HepG2 (cell line): ENCODE results near the gene ZC3H18. TPM values are rescaled to one million over a fixed set of nuclear protein-coding genes. Genes with fewer than 3 reads are reported as not detected.

Experiments used
- ATAC-seq: fragments of 200-7000 bp; cut with Tn5 transposase; 3 replicates; pipeline ENCODE4 v1.9.1; 2020; ENCODE audit warnings: mild to moderate bottlenecking, moderate library complexity
- BruUV-seq: library from RNA; stranded (reverse); fragments of 400-500 nt; replicated peaks from 2 replicates; lab custom pipeline; 2021; lab: Mats Ljungman, UMichigan
- CTCF ChIA-PET: fragments of 300-600 bp; formaldehyde crosslinking; extraction: SDS; loops from one replicate; lab custom pipeline; 2021; ENCODE audit warnings: low total read pairs, inconsistent platforms, low intra/inter-chr PET ratio; lab: Yijun Ruan, JAX
- POLR2A ChIA-PET: fragments of 350-600 bp; sonication (Branson Sonifier 250); formaldehyde crosslinking; loops from one replicate; lab custom pipeline; 2020; ENCODE audit warnings: antibody characterized with exemption, inconsistent platforms; lab: Yijun Ruan, JAX
- DNase-seq: peaks from one replicate; pipeline ENCODE4 v3.0.0-alpha.2; 2015; ENCODE audit warnings: low spot score
- FAIRE-seq: peaks from 3 replicates; lab custom pipeline; 2011; peaks lifted over from hg19 to GRCh38; lab: Jason Lieb, UNC
- H2AFZ ChIP-seq: one replicate; pipeline ENCODE4 v1.6.1; 2011; ENCODE audit warnings: low read length, inconsistent platforms
- H3K27ac ChIP-seq: fragments of 300-600 bp; 3 replicates; pipeline ENCODE4 v1.8.0; 2011; ENCODE audit warnings: mixed run types, mild to moderate bottlenecking, mixed read lengths, low read length, inconsistent platforms; ENCODE audit not compliant: insufficient read depth; ENCODE audit errors: extremely low read length
- H3K27me3 ChIP-seq, 2 experiments: fragments of 200-600 bp in 1 of 2; 2 replicates in 1 of 2; 3 replicates in 1 of 2; pipeline versions ENCODE4 v1.6.0 to v1.8.0; 2011; ENCODE audit warnings: low read length in 2 of 2, mild to moderate bottlenecking in 2 of 2, moderate library complexity in 2 of 2, inconsistent platforms in 1 of 2; ENCODE audit not compliant: insufficient read depth in 2 of 2, control insufficient read depth in 1 of 2
- H3K36me3 ChIP-seq, 2 experiments: fragments of 200-600 bp in 1 of 2; replicated peaks in 1 of 2; 2 replicates in 1 of 2; 3 replicates in 1 of 2; pipeline versions ENCODE4 v1.5.1 to v1.8.0; 2011; ENCODE audit warnings: low read length in 2 of 2, inconsistent platforms in 1 of 2; ENCODE audit not compliant: insufficient read depth in 2 of 2, control insufficient read depth in 1 of 2
- H3K4me1 ChIP-seq: 2 replicates; pipeline ENCODE4 v1.5.1; 2012; ENCODE audit warnings: low read length, inconsistent platforms; ENCODE audit not compliant: insufficient read depth
- H3K4me2 ChIP-seq: 2 replicates; pipeline ENCODE4 v1.6.0; 2011; ENCODE audit warnings: low read depth, low read length, inconsistent platforms
- H3K4me3 ChIP-seq, 3 experiments: fragments of 200-600 bp in 1 of 3; sonication (generic), shearing (Covaris generic) in 1 of 3; replicated peaks in 1 of 3; 2 replicates each; pipeline ENCODE4 v1.5.1; 2011 to 2016; ENCODE audit warnings: low read length in 3 of 3, inconsistent platforms in 2 of 3, low read depth in 2 of 3, mild to moderate bottlenecking in 2 of 3, control low read depth in 1 of 3, mixed read lengths in 1 of 3; ENCODE audit not compliant: insufficient read depth in 1 of 3
- H3K79me2 ChIP-seq: one replicate; pipeline ENCODE4 v1.6.1; 2011; ENCODE audit warnings: low read length, inconsistent platforms; ENCODE audit not compliant: insufficient read depth
- H3K9ac ChIP-seq: 2 replicates; pipeline ENCODE4 v1.6.0; 2011; ENCODE audit warnings: mild to moderate bottlenecking, low read depth, low read length, inconsistent platforms; ENCODE audit not compliant: insufficient read depth
- H3K9me3 ChIP-seq: 2 replicates; pipeline ENCODE4 v1.5.1; 2012; ENCODE audit warnings: mild to moderate bottlenecking, low read length
- H4K20me1 ChIP-seq: 2 replicates; pipeline ENCODE4 v1.6.0; 2011; ENCODE audit warnings: inconsistent platforms, mild to moderate bottlenecking, low read length, moderate library complexity; ENCODE audit not compliant: insufficient read depth
- AGO2 ChIP-seq: fragments of 200-400 bp; formaldehyde crosslinking; optimal IDR thresholded peaks from 2 replicates; pipeline ENCODE3; 2017; ENCODE audit warnings: mild to moderate bottlenecking, low read depth, low read length, moderate library complexity
- FIP1L1 ChIP-seq: fragments of 200-400 bp; formaldehyde crosslinking; IDR thresholded peaks from 2 replicates; pipeline ENCODE4 v1.6.1; 2018; ENCODE audit warnings: low read depth, mild to moderate bottlenecking, low read length, moderate library complexity, borderline replicate concordance; ENCODE audit not compliant: insufficient read depth
- FOSL1 ChIP-seq: sonication (generic); formaldehyde crosslinking; IDR thresholded peaks from 2 replicates; pipeline ENCODE4 v1.9.0; 2021; ENCODE audit warnings: missing genetic modification reagents, borderline replicate concordance
- FOXM1 ChIP-seq: sonication (generic); formaldehyde crosslinking; IDR thresholded peaks from 2 replicates; pipeline ENCODE4 v1.5.0; 2020; ENCODE audit warnings: missing genetic modification reagents
- NBN ChIP-seq: fragments of 450-650 bp; conservative IDR thresholded peaks from 2 replicates; pipeline ENCODE4 v1.6.1; 2017
- NFKBIZ ChIP-seq: IDR thresholded peaks from 2 replicates; pipeline ENCODE4 v1.6.1; 2018; ENCODE audit warnings: missing genetic modification reagents, missing compliant biosample characterization
- PATZ1 ChIP-seq: sonication (generic); formaldehyde crosslinking; IDR thresholded peaks from 2 replicates; pipeline ENCODE4 v1.4.0; 2020; ENCODE audit warnings: missing genetic modification reagents
- POLR2A ChIP-seq, 2 experiments: IDR thresholded peaks; 2 replicates each; pipeline ENCODE4 v1.6.1; 2011; ENCODE audit warnings: low read depth in 2 of 2, low read length in 2 of 2, mild to moderate bottlenecking in 1 of 2, moderate library complexity in 1 of 2; ENCODE audit not compliant: insufficient read depth in 1 of 2
- RBM22 ChIP-seq: fragments of 200-400 bp; formaldehyde crosslinking; optimal IDR thresholded peaks from 2 replicates; pipeline ENCODE3; 2017; ENCODE audit warnings: mild to moderate bottlenecking, low read length, moderate library complexity
- TBP ChIP-seq: sonication (generic); formaldehyde crosslinking; IDR thresholded peaks from 2 replicates; pipeline ENCODE4 v1.5.0; 2020; ENCODE audit warnings: missing genetic modification reagents
- TFDP2 ChIP-seq: sonication (generic); formaldehyde crosslinking; IDR thresholded peaks from 2 replicates; pipeline ENCODE4 v1.4.0; 2020; ENCODE audit warnings: missing genetic modification reagents
- TIGD3 ChIP-seq: sonication (generic); formaldehyde crosslinking; IDR thresholded peaks from 2 replicates; pipeline ENCODE4 v1.5.1; 2020; ENCODE audit warnings: mild to moderate bottlenecking, missing genetic modification reagents, borderline replicate concordance
- ZNF235 ChIP-seq: sonication (generic); formaldehyde crosslinking; IDR thresholded peaks from 2 replicates; pipeline ENCODE4 v1.8.1; 2023; ENCODE audit warnings: mild to moderate bottlenecking, missing genetic modification reagents, borderline replicate concordance
- ZNF24 ChIP-seq: fragments of 450-650 bp; IDR thresholded peaks from 2 replicates; pipeline ENCODE4 v1.6.1; 2017; ENCODE audit warnings: antibody characterized with exemption, mild to moderate bottlenecking
- ZNF335 ChIP-seq: sonication (generic); formaldehyde crosslinking; IDR thresholded peaks from 2 replicates; pipeline ENCODE4 v1.4.0; 2020; ENCODE audit warnings: missing genetic modification reagents
- ZNF543 ChIP-seq: sonication (generic); formaldehyde crosslinking; IDR thresholded peaks from 2 replicates; pipeline ENCODE4 v1.4.0; 2020; ENCODE audit warnings: mild to moderate bottlenecking, missing genetic modification reagents
- ZNF672 ChIP-seq: sonication (generic); formaldehyde crosslinking; IDR thresholded peaks from 2 replicates; pipeline ENCODE4 v1.8.1; 2022; ENCODE audit warnings: missing genetic modification reagents
- ZNF687 ChIP-seq: sonication (generic); formaldehyde crosslinking; IDR thresholded peaks from 2 replicates; pipeline ENCODE4 v1.5.1; 2020; ENCODE audit warnings: mild to moderate bottlenecking, missing genetic modification reagents, moderate library complexity
- ZNF749 ChIP-seq: sonication (generic); formaldehyde crosslinking; IDR thresholded peaks from 2 replicates; pipeline ENCODE4 v1.8.0; 2022; ENCODE audit warnings: mild to moderate bottlenecking, missing genetic modification reagents, moderate library complexity, borderline replicate concordance
- WGBS: methylation state at CpG from one replicate; pipeline ENCODE4 v1.1.6; 2017; ENCODE audit warnings: low lambda C conversion rate; 5-methylcytosine and 5-hydroxymethylcytosine counted together
- in situ Hi-C: cut with HindIII; loops from 2 replicates; pipeline ENCODE4 v1.10.0; 2017; ENCODE audit warnings: low pct_unique_long_range_greater_than_20kb; ENCODE audit not compliant: extremely low pct_ligation_motif_present
- intact Hi-C: fragments of 100-400 bp; cut with micrococcal nuclease; formaldehyde crosslinking; loops from one replicate; pipeline ENCODE4 v1.10.0; 2022; ENCODE audit not compliant: unreplicated experiment
- polyA plus RNA-seq, 8 experiments: library from polyadenylated mRNA; depleted of rRNA in 3 of 8; stranded (reverse) in 7 of 8; unstranded in 1 of 8; fragments of >200 nt; fragmentation: Illumina TruSeq in 4 of 8; extraction: Trizol in 4 of 8; gene quantifications; 2 replicates each; pipeline versions ENCODE4 v1.2.1 to v1.2.3, GENCODE V29; 2011 to 2016; ENCODE audit warnings: low read depth in 4 of 8, missing spikeins in 1 of 8, mixed read lengths in 1 of 8; ENCODE audit not compliant: insufficient read depth in 1 of 8
- total RNA-seq, 5 experiments: library from RNA; depleted of rRNA; stranded (reverse); fragments of >200 nt; fragmentation: Illumina TruSeq; extraction: Trizol; gene quantifications; 2 replicates each; pipeline ENCODE4 v1.2.3, GENCODE V29; 2016; ENCODE audit warnings: low read depth in 1 of 5

ZC3H18 gene
- total and polyA plus RNA-seq, 2 of the 13 experiments (the other 11 are each of a cell fraction or from before 2014, with no cell fraction given), result 11.2 to 27.4 TPM

- H4K20me1 ChIP-seq, result no peaks in the 10 kb centered on the region; the same call in 1 of the 2 replicates
- H2AFZ ChIP-seq, result no peak overlapping the region
- no peaks in the 10 kb centered on the region for H3K9me3 ChIP-seq
- DNase-seq, result no peak
- CTCF ChIA-PET, result interaction anchor here (0.6 to 4.3 kb wide), 4 partner anchors 18 to 84 kb away, joined by 3 to 88 read pairs (median 12); no protein-coding TSS in a partner anchor
- no peaks in the 10 kb centered on the region for H3K27me3 ChIP-seq
- FAIRE-seq, result no peak
- no peak overlapping the region for H3K27ac ChIP-seq
- intact Hi-C loops (loop anchor here (1.0 to 2.0 kb wide), 3 partner anchors 39 to 84 kb away; no protein-coding TSS in a partner anchor), in situ Hi-C loops (no loop called here)
- peak; percentile 6 for ATAC-seq
- H3K4me3 ChIP-seq, result no peak overlapping the region
- no peak overlapping the region for H3K4me2 ChIP-seq
- peaks cover 26 to 29% of the 10 kb centered on the region in 2 experiments; a peak in 4 of 5 replicates for H3K36me3 ChIP-seq
- BruUV-seq, result no TSS peak
- POLR2A ChIA-PET, result no interaction called here
- H3K4me1 ChIP-seq, result peaks cover 31% of the 10 kb centered on the region
- H3K79me2 ChIP-seq, result no peaks in the 10 kb centered on the region
- 100% methylated on average over 1 of the region's 9 CpGs for WGBS
- no peak overlapping the region for H3K9ac ChIP-seq
- no peak for TF ChIP-seq FOXM1 (CRISPR knock-in tag)
- no peak for TF ChIP-seq ZNF687 (CRISPR knock-in tag)
- TF ChIP-seq ZNF235 (CRISPR knock-in tag), result no peak
- no peak for TF ChIP-seq TBP (CRISPR knock-in tag)
- TF ChIP-seq ZNF672 (CRISPR knock-in tag), result no peak
- no peak for TF ChIP-seq NBN
- peak; percentile 46 for TF ChIP-seq AGO2
- no peak for TF ChIP-seq FIP1L1
- TF ChIP-seq POLR2A (IDR thresholded peaks at IDR 0.05; ENCODE audit: insufficient read depth in 1 of 2, low read depth in 2 of 2, low read length in 2 of 2), result no peak
- peak; percentile 3 for TF ChIP-seq RBM22
- no peak for TF ChIP-seq ZNF335 (CRISPR knock-in tag)
- TF ChIP-seq ZNF24, result no peak
- no peak for TF ChIP-seq ZNF543 (CRISPR knock-in tag)
- no peak for TF ChIP-seq TIGD3 (CRISPR knock-in tag)
- TF ChIP-seq TFDP2 (CRISPR knock-in tag), result no peak
- no peak for TF ChIP-seq NFKBIZ (CRISPR knock-in tag)
- no peak for TF ChIP-seq PATZ1 (CRISPR knock-in tag)
- no peak for TF ChIP-seq ZNF749 (CRISPR knock-in tag)
- TF ChIP-seq FOSL1 (CRISPR knock-in tag), result no peak
These were observed 43.4 kb upstream of the ZC3H18 start for GRCh38 chr16:88526906-88527185.
